ENCODE measurements around the gene GCNA. TPM values are rescaled to one million over a fixed set of nuclear protein-coding genes. Genes with fewer than 3 reads are reported as not detected.

GCNA gene, protein sequence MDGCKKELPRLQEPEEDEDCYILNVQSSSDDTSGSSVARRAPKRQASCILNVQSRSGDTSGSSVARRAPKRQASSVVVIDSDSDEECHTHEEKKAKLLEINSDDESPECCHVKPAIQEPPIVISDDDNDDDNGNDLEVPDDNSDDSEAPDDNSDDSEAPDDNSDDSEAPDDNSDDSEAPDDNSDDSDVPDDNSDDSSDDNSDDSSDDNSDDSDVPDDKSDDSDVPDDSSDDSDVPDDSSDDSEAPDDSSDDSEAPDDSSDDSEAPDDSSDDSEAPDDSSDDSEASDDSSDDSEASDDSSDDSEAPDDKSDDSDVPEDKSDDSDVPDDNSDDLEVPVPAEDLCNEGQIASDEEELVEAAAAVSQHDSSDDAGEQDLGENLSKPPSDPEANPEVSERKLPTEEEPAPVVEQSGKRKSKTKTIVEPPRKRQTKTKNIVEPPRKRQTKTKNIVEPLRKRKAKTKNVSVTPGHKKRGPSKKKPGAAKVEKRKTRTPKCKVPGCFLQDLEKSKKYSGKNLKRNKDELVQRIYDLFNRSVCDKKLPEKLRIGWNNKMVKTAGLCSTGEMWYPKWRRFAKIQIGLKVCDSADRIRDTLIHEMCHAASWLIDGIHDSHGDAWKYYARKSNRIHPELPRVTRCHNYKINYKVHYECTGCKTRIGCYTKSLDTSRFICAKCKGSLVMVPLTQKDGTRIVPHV
- 1.6 and 2.6 TPM in 2 replicates for total RNA-seq

DNA sequence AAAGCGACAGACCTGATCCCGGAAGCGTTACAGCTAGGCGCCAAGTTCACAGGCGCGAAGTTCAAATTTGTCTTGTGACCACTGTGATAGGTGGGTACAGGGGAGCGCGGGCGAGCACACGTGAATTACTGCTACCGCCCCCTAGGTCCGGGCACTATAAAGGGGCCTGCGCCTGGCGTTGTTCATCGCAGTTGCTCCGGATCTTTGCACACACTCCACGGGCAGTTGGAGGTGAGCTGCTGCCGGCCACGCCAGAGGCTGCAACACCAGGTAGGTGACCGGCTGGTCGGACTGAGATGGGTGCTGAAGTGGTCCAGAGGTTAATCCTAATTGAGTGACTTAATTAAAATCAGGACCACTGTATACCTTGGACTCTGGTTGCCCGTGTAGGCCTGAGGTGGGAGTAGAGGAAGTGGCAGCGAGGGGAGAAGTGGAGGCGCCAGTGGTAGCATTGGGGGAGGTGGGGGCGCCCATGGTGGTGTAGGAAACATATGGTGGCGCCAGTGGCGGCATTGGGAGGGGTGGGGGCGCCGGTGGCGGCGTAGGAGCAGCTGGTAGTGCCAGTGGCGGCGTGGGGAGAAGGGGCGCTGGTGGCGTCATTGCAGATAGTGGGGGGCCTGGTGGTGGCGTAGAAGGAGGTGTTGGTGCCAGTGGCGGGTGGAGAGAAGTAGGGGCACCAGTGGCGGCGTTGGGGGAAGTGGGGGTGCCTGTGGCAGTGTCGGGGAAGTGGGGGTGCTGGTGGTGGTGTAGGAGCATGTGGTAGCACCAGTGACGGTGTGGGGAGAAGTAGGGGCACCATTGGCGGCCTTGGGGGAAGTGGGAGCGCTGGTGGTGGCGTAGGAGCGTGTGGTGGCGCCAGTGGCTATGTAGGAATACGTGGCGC is at the start of gene GCNA:
GCNA (plus strand) TSS at position 185 of the 883 bp plus-strand sequence. CDS start 2,385 bp downstream, outside the sequence.
- H3K4me3 ChIP-seq (ENCODE audit: low read depth, low read length) = no peak within 1 kb of the TSS
- no peak for DNase-seq (ENCODE audit: low read depth)
- TF ChIP-seq CTCF (IDR thresholded peaks at IDR 0.05; ENCODE audit: insufficient read depth, low read depth, low read length) = no peak

GRCh38 chrX:71532078-71532752 is 46.0 kb upstream of the GCNA start:
- TF ChIP-seq CTCF (IDR thresholded peaks at IDR 0.05; ENCODE audit: insufficient read depth, low read depth, low read length) = no peak
- peak; percentile 62 for DNase-seq (ENCODE audit: low read depth)
- peak overlapping the region; percentile 95 for H3K4me3 ChIP-seq (ENCODE audit: low read depth, low read length)

DNA sequence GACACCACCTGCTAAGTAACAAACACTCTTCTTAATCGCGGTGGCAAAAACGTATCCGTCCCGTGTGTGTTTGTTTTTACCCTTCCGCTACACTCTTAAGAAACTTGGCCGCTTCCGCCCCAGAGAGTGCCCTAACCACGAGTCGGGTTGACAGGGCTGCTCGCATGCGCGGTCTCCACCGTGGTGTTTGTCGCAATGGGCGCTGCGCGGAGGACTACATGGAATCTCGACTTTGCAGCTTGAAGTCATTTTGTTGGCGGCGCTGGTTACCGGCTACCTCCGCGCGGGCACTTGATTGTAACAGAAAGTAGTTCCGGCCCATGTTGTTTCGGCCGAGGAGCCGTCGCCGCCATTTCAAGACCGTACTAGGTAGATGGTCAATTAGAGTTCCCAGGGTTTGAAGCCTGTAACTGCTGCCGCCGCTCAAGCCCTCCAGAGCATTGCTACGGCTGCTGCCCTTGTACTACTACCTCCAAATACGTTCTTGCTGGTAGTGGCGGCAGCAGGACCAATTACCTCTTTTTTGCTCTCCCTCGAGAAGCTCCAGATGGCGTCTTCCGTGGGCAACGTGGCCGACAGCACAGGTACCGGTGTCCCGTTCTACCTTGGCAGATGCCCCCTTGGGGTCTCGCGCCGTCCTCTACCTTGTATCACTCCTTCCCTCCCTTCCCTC is 45.3 kb upstream of the GCNA start, which contains the start of gene OGT:
OGT (plus strand) TSS at position 352 of the 673 bp plus-strand sequence; CDS start at position 548, 196 bp downstream.
- H3K4me3 ChIP-seq (ENCODE audit: low read depth, low read length) = peak within 1 kb of the TSS; percentile 95
- TF ChIP-seq CTCF (IDR thresholded peaks at IDR 0.05; ENCODE audit: insufficient read depth, low read depth, low read length) = no peak
- DNase-seq (ENCODE audit: low read depth) = peak; percentile 98

DNA sequence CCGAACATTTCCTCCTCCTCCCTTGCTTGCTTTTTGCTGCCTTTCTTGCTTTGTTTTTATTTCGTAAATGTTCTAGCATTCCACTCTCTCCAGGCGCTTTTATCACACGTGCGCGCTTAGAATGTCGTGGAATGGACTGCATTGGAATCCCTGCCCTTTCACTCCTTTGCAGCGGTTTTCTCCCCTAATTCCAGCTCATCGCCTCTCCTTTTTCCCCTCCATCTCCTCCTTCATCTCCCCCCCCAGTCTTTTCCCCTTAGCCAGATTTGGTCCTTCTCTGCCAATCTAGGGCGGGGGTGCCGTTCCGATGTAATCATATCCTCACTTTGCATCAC is 44.8 kb upstream of the GCNA start:
- no peak for DNase-seq (ENCODE audit: low read depth)
- H3K4me3 ChIP-seq (ENCODE audit: low read depth, low read length) = peak overlapping the region; percentile 95
- no peak for TF ChIP-seq CTCF (IDR thresholded peaks at IDR 0.05; ENCODE audit: insufficient read depth, low read depth, low read length)

DNA sequence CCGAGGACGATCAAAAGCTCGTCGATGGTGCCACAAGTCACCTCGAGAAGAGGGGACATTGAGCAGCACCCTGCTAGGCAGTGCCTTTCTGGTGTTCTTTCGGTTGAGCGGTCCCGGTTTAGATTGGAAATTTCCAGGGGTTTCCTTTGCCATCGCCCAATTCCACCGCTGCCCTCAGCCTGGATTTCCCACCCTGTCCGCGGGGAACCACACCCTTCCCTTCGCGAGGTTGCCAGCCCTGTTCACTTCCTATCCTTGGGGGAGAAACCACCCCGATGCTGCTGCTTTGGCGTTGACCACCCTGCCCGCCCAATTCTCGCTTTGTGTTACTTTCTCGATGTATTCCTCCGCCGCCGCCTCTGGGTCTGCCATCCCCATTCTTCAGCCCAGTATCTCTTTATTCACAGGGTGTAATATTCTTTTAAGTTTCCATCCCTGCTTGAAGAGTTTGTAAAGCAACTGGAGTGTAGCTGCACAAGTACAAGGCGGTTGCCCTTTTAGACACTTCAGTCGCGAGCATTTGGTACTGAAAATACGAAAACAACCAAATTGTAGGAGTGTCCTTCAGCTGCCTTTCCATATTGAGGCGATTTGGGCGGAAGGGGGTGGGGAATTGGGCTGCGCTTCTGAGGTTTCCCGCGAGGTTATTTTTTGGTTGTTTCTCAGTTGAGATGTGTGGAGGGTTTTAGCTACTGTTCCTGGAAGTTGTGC is 44.2 kb upstream of the GCNA start:
- TF ChIP-seq CTCF (IDR thresholded peaks at IDR 0.05; ENCODE audit: insufficient read depth, low read depth, low read length) = no peak
- H3K4me3 ChIP-seq (ENCODE audit: low read depth, low read length) = peak overlapping the region; percentile 95
- DNase-seq (ENCODE audit: low read depth) = peak; percentile 56

Data from fibroblast of villous mesenchyme (primary cell).